GM12878 (cell line): Measurements from ENCODE around the gene SERPINB6. TPM values are rescaled to one million over a fixed set of nuclear protein-coding genes. Genes with fewer than 3 reads are reported as not detected.
"Not testable (repeated sequence)": the region's sequence is repeated elsewhere in the genome, so short reads cannot be mapped to it uniquely, and the experiment has no call there.

Experiments used
- ATAC-seq: fragments of 200-7000 bp; cut with Tn5 transposase; 3 replicates; pipeline ENCODE4 v1.9.1; 2020; ENCODE audit warnings: mild to moderate bottlenecking, moderate library complexity
- BruUV-seq: library from RNA; stranded (reverse); fragments of 400-500 nt; replicated peaks from 2 replicates; lab custom pipeline; 2021; lab: Mats Ljungman, UMichigan
- CTCF ChIA-PET: fragments of 300-600 bp; sonication (Branson Sonifier 250); formaldehyde crosslinking; extraction: SDS; loops from one replicate; lab custom pipeline; 2021; ENCODE audit warnings: inconsistent platforms; lab: Yijun Ruan, JAX
- POLR2A ChIA-PET: fragments of 350-600 bp; formaldehyde crosslinking; extraction: SDS; loops from one replicate; lab custom pipeline; 2021; ENCODE audit warnings: inconsistent platforms; lab: Charles Lee
- RAD21 ChIA-PET: fragments of 300-600 bp; sonication (Branson Sonifier 250); formaldehyde crosslinking; loops from one replicate; lab custom pipeline; 2023; ENCODE audit warnings: antibody characterized with exemption; ENCODE audit not compliant: unreplicated experiment; lab: Charles Lee
- SMC1A ChIA-PET: fragments of 300-600 bp; sonication (Branson Sonifier 250); formaldehyde crosslinking; loops from one replicate; lab custom pipeline; 2023; ENCODE audit not compliant: unreplicated experiment, uncharacterized antibody; lab: Charles Lee
- DNase-seq: peaks from one replicate; pipeline ENCODE4 v3.0.0-alpha.2; 2011; ENCODE audit warnings: low read depth, low spot score
- FAIRE-seq: peaks from 3 replicates; lab custom pipeline; 2011; peaks lifted over from hg19 to GRCh38; lab: Jason Lieb, UNC
- H2AFZ ChIP-seq: 2 replicates; pipeline ENCODE4 v1.6.0; 2011; ENCODE audit warnings: low read depth, low read length, control low read depth; ENCODE audit not compliant: control insufficient read depth
- H3K27ac ChIP-seq: 2 replicates; pipeline ENCODE4 v1.5.1; 2011; ENCODE audit warnings: control low read depth; ENCODE audit not compliant: control insufficient read depth, insufficient read depth
- H3K27me3 ChIP-seq, 2 experiments: replicated peaks in 1 of 2; 2 replicates each; pipeline versions ENCODE4 v1.6.0 to v1.6.1; 2011; ENCODE audit warnings: low read length in 1 of 2; ENCODE audit not compliant: control insufficient read depth in 2 of 2, insufficient read depth in 2 of 2
- H3K36me3 ChIP-seq, 2 experiments: 2 replicates each; pipeline ENCODE4 v1.5.1; 2011; ENCODE audit warnings: low read length in 1 of 2; ENCODE audit not compliant: control insufficient read depth in 2 of 2, insufficient read depth in 2 of 2
- H3K4me1 ChIP-seq: 2 replicates; pipeline ENCODE4 v1.6.1; 2011; ENCODE audit warnings: mild to moderate bottlenecking, low read length, moderate library complexity, mixed read lengths; ENCODE audit not compliant: control insufficient read depth, insufficient read depth
- H3K4me2 ChIP-seq: 2 replicates; pipeline ENCODE4 v1.6.0; 2011; ENCODE audit warnings: control low read depth; ENCODE audit not compliant: control insufficient read depth, insufficient read depth
- H3K4me3 ChIP-seq: fragments of 200-600 bp; sonication (generic); 2 replicates; pipeline ENCODE4 v1.5.1; 2016
- H3K79me2 ChIP-seq: 2 replicates; pipeline ENCODE4 v1.6.0; 2011; ENCODE audit warnings: low read length; ENCODE audit not compliant: control insufficient read depth, insufficient read depth
- H3K9ac ChIP-seq: 2 replicates; pipeline ENCODE4 v1.8.0; 2011; ENCODE audit warnings: low read length, control low read depth, mixed read lengths; ENCODE audit not compliant: control insufficient read depth, insufficient read depth
- H3K9me3 ChIP-seq: replicated peaks from 3 replicates; pipeline ENCODE4 v1.5.1; 2011; ENCODE audit warnings: mild to moderate bottlenecking, low read length; ENCODE audit not compliant: control insufficient read depth, insufficient read depth
- H4K20me1 ChIP-seq: 2 replicates; pipeline ENCODE4 v1.6.0; 2011; ENCODE audit not compliant: control insufficient read depth, insufficient read depth
- MYC ChIP-seq: IDR thresholded peaks from 2 replicates; pipeline ENCODE4 v1.6.1; 2011; ENCODE audit warnings: mild to moderate bottlenecking, low read length, moderate library complexity, inconsistent platforms; ENCODE audit not compliant: insufficient read depth, insufficient replicate concordance, insufficient read length, severe bottlenecking
- WGBS: methylation state at CpG from one replicate; pipeline ENCODE4 v1.1.6; 2016; ENCODE audit warnings: low lambda C conversion rate; ENCODE audit not compliant: insufficient replicate concordance, insufficient coverage; ENCODE audit errors: missing lambda C conversion rate; 5-methylcytosine and 5-hydroxymethylcytosine counted together
- in situ Hi-C: fragments of 300-500 bp; cut with MboI; formaldehyde crosslinking; loops from 9 replicates; pipeline ENCODE4 v1.14.3; 2018; ENCODE audit warnings: mixed read lengths
- intact Hi-C: fragments of 100-400 bp; cut with micrococcal nuclease; formaldehyde crosslinking; loops from one replicate; pipeline ENCODE4 v1.14.2; 2022; ENCODE audit not compliant: unreplicated experiment
- polyA plus RNA-seq, 11 experiments: library from polyadenylated mRNA; depleted of rRNA in 4 of 11; unstranded in 6 of 11; stranded (reverse) in 5 of 11; fragments of >200 nt; fragmentation: Nextera tagmentation in 4 of 11; fragmentation: Illumina TruSeq in 1 of 11; extraction: Ambion mirVana in 4 of 11; extraction: Trizol in 1 of 11; gene quantifications; 1 replicate in 1 of 11; 2 replicates in 10 of 11; pipeline versions ENCODE4 v1.2.1 to v1.2.3, GENCODE V29; 2011 to 2016; ENCODE audit warnings: inconsistent platforms in 2 of 11, missing spikeins in 2 of 11, low read depth in 1 of 11
- total RNA-seq, 4 experiments: library from RNA; depleted of rRNA in 3 of 4; stranded (reverse); fragments of >200 nt in 3 of 4; fragmentation: Illumina TruSeq in 1 of 4; extraction: Trizol in 1 of 4; gene quantifications; 2 replicates each; pipeline versions ENCODE4 v1.2.1 to v1.2.3, GENCODE V29; 2013 to 2021

The SERPINB6 gene
- total and polyA plus RNA-seq, 10 of the 15 experiments (the other 5 are each of a cell fraction or from before 2014, with no cell fraction given) = 0.37 to 2.2 (median 0.68) TPM; not detected in 1

DNA sequence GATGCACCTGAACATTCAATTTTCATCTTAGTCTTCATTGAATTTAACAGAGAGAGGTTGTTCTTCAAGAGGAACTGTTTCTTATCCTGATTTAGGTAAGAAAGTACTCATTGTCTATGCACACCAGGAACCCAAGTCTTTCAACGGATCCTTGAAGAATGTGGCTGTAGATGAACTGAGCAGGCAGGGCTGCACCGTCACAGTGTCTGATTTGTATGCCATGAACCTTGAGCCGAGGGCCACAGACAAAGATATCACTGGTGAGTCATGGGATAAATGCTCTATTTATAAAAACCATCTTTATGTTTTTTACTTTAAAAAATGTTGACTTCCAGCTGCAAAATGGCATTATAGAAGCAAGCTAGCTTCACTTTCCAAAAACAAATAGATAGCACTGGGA lies 38.6 kb upstream of the SERPINB6 start:
- FAIRE-seq (no peak), DNase-seq (no peak), ATAC-seq (no peak)
- H2AFZ ChIP-seq = no peak overlapping the region
- H3K9me3 ChIP-seq = peaks cover 12% of the 10 kb centered on the region; the same call in 2 of the 3 replicates
- in situ Hi-C loops (no loop called here), intact Hi-C loops (no loop called here)
- no peak overlapping the region for H3K4me3 ChIP-seq
- WGBS = 60% methylated on average over 3 of the region's 3 CpGs
- H3K4me1 ChIP-seq = no peaks in the 10 kb centered on the region
- no peaks in the 10 kb centered on the region for H4K20me1 ChIP-seq
- no peaks in the 10 kb centered on the region for H3K36me3 ChIP-seq
- ChIA-PET SMC1A (interaction anchor here (1.1 to 1.3 kb wide), 2 partner anchors 10 to 56 kb away, joined by 3 read pairs; no protein-coding TSS in a partner anchor), CTCF (interaction anchor here (1.2 kb wide), 1 partner anchor 9 kb away, joined by 3 read pairs; no protein-coding TSS in a partner anchor), POLR2A (interaction anchor here (1.4 kb wide), 1 partner anchor 30 kb away, joined by 3 read pairs; no protein-coding TSS in a partner anchor), RAD21 (no interaction called here)
- BruUV-seq = no TSS peak
- no peak for TF ChIP-seq MYC
- H3K79me2 ChIP-seq = no peaks in the 10 kb centered on the region
- H3K27me3 ChIP-seq = no peaks in the 10 kb centered on the region; a peak in 1 of 4 replicates
- no peak overlapping the region for H3K4me2 ChIP-seq
- no peak overlapping the region for H3K27ac ChIP-seq
- no peak overlapping the region for H3K9ac ChIP-seq

DNA sequence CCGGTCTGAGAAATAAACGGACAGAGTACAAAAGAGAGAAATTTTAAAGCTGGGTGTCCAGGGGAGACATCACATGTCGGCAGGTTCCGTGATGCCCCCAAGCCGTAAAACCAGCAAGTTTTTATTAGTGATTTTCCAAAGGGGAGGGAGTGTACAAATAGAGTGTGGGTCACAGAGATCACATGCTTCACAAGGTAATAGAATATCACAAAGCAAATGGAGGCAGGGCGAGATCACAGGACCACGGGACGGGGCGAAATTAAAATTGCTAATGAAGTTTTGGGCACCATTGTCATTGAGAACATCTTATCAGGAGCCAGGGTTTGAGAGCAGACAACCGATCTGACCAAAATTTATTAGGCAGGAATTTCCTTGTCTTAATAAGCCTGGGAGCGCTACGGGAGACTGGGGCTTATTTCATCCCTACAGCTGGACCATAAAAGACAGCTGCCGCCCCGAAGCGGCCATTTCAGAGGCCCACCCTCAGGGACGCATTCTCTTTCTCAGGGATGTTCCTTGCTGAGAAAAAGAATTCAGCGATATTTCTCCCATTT lies 37.4 kb upstream of the SERPINB6 start:
- POLR2A ChIA-PET = interaction anchor here (0.7 to 1.4 kb wide), 2 partner anchors 31 to 69 kb away, joined by 3 to 4 read pairs; no protein-coding TSS in a partner anchor
- H2AFZ ChIP-seq, SMC1A ChIA-PET, ATAC-seq, RAD21 ChIA-PET, FAIRE-seq, H4K20me1 ChIP-seq, H3K9ac ChIP-seq, H3K79me2 ChIP-seq, DNase-seq, CTCF ChIA-PET, in situ Hi-C loops, intact Hi-C loops, H3K4me2 ChIP-seq, BruUV-seq, H3K27me3 ChIP-seq, H3K27ac ChIP-seq, H3K4me1 ChIP-seq, H3K36me3 ChIP-seq, H3K4me3 ChIP-seq: not testable (repeated sequence)
- WGBS = 93% methylated on average over 17 of the region's 17 CpGs
- H3K9me3 ChIP-seq = peaks cover 12% of the 10 kb centered on the region; the same call in 2 of the 3 replicates
